ENCODE data around the gene SRRM4.

The SRRM4 gene

DNA sequence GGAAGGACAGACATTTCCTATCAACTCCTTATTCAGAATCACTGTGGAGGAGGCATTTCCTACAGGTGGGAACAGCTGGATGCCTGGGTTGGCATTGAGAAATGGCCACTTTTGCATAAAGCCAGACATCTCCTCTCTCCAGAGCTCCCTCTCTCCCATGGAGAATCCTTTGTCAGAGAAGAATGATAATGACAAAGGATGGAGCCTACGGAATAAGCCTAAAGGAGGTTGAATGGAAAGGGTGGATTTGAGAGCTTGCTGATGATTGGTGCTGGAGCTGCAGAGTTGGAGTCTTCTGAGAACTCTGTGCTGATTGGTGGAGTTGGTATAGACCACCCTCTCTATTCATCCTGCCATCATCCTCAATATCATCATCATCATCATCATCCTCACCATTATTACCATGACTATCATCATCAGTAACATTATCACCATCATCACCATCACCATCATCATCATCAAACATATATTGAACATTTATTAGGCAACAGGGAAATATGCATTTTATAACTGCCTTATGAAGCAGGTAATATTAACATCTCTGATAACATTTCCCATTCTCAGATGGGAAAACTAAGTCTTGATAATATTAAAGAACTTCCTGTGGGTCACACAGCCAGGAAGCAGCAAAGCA lies 108.2 kb downstream of the SRRM4 start:
- no peak for DNase-seq (ENCODE audit: low read depth)
- H3K4me3 ChIP-seq (ENCODE audit: low read depth, low read length) = no peak overlapping the region
- TF ChIP-seq, protein P1, sequence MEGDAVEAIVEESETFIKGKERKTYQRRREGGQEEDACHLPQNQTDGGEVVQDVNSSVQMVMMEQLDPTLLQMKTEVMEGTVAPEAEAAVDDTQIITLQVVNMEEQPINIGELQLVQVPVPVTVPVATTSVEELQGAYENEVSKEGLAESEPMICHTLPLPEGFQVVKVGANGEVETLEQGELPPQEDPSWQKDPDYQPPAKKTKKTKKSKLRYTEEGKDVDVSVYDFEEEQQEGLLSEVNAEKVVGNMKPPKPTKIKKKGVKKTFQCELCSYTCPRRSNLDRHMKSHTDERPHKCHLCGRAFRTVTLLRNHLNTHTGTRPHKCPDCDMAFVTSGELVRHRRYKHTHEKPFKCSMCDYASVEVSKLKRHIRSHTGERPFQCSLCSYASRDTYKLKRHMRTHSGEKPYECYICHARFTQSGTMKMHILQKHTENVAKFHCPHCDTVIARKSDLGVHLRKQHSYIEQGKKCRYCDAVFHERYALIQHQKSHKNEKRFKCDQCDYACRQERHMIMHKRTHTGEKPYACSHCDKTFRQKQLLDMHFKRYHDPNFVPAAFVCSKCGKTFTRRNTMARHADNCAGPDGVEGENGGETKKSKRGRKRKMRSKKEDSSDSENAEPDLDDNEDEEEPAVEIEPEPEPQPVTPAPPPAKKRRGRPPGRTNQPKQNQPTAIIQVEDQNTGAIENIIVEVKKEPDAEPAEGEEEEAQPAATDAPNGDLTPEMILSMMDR (IDR thresholded peaks at IDR 0.05; ENCODE audit: control insufficient read depth, extremely low read depth, insufficient read depth) = no peak

DNA sequence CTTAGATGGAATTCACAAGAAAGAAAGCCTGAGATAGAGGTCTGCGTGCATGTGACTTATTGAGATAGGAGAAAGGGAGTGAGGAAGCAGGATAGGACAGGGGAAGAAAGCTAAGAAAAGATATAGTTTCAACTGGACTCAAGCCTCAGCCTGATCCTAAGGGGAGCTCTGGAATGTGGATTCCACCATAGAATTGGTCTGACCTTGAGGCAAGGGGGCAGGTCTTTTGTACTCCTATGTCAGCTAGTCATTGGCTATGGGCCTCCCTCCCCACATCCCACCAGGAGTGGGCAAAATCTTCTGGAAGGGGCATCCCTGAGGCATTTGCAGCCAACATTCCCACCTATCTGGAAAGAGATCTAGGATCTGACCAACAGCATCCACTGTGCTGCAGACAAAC lies 108.9 kb downstream of the SRRM4 start:
- TF ChIP-seq, protein P1 (IDR thresholded peaks at IDR 0.05; ENCODE audit: control insufficient read depth, extremely low read depth, insufficient read depth) = no peak
- H3K4me3 ChIP-seq (ENCODE audit: low read depth, low read length) = no peak overlapping the region
- no peak for DNase-seq (ENCODE audit: low read depth)

DNA sequence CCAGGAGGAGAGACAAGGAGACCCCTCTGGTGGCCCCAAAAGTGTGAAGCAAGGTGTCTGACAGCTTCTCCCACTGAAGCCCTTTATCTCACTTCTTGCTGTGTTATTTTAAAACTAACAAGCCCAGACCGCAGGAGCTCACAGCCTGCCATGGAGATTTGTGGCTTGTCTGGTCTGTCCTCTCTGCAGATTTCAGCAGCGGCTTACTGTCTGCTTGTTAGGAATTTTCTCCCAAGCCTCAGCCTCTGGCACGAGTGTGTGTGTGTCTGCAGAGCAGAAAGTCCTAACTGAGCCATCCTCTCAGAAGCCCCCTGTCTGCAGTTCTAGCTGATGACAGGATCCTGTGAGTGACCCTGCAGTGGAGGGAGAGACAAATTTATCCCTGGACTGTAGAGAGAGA lies 109.5 kb downstream of the SRRM4 start:
- no peak overlapping the region for H3K4me3 ChIP-seq (ENCODE audit: low read depth, low read length)
- TF ChIP-seq, protein P1 (IDR thresholded peaks at IDR 0.05; ENCODE audit: control insufficient read depth, extremely low read depth, insufficient read depth) = no peak
- DNase-seq (ENCODE audit: low read depth) = no peak

DNA sequence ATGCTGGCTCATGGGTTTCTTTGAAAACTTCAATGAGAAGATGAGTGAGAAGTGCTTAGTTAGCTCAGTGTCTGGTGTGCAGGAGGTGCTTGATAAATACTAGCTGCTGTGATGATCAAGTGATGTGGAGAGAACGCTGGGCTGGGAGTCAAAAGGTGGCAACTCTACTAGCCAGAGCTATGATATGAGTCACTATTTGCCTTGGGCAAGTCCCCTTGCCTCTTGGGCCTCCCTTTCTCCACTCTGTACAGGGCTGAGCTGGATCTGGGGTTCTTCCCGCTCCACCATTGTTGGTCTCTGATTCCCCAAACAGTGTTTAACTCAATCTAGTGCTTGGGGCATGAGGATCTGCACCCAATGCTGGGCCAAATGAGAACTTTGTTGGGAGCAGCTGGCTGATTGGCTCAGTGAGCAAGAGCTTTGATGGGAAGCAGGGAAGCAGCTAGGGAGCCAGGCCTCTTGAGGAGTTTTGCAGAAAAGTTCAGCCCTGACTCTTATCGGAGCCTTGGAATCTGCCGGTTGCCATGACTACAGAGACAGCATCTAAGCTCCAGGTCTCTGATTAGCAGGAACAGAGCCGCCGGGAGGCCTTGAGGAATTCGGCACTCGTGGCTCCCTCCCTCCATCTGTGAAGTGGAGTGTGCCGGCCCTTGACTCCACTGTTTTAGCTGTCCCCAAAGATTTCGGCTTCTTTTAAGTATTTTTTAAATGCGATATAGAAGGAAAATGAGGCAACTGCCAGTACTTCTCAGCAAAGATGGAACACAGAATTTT lies 115.3 kb downstream of the SRRM4 start:
- no peak overlapping the region for H3K4me3 ChIP-seq (ENCODE audit: low read depth, low read length)
- TF ChIP-seq, protein P1 (IDR thresholded peaks at IDR 0.05; ENCODE audit: control insufficient read depth, extremely low read depth, insufficient read depth) = no peak
- DNase-seq (ENCODE audit: low read depth) = no peak

DNA sequence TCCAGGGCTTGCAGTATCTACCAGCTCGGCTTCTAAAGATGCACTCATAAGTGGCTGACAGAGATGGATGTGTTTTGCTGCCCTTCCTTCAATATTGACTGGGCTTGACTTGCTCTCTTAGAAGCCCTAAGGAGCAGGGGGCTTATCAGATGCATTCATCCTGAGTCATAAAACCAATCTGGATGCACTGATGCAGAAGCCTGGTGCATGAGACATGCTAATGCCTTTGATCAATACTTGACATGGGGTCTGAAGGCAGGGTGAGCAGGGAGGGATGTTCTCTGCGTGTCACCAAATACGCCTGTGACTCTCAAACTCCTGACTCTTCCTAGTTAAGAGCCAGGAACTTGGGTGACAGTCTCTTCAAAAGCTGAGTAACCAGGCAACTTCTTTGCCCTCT lies 119.6 kb downstream of the SRRM4 start:
- DNase-seq (ENCODE audit: low read depth) = no peak
- TF ChIP-seq, protein P1 (IDR thresholded peaks at IDR 0.05; ENCODE audit: control insufficient read depth, extremely low read depth, insufficient read depth) = no peak
- no peak overlapping the region for H3K4me3 ChIP-seq (ENCODE audit: low read depth, low read length)

DNA sequence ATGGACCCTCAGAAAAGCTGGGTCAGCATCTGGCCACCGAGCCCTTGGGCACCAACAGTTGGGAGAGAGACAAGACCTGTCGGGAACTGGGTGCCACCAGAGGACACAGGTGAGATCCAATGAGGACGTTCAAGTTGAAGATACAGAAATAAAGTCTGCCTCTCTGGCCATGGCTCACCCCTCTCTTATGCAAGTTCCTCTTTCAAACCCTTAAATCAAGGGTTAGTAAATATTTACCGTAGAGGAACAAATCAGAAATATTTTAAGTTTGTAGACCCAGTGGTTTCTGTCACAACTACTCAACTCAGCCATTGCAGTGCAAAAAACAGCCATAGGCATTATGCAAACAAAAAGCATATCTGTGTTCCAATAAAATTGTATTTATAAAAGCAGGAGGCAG lies 120.9 kb downstream of the SRRM4 start:
- TF ChIP-seq, protein P1 (IDR thresholded peaks at IDR 0.05; ENCODE audit: control insufficient read depth, extremely low read depth, insufficient read depth) = no peak
- H3K4me3 ChIP-seq (ENCODE audit: low read depth, low read length) = no peak overlapping the region
- no peak for DNase-seq (ENCODE audit: low read depth)
